Smooth muscle cell of the brain vasculature (primary cell): Measurements from ENCODE around the gene THBS3.
"Not testable (repeated sequence)": the region's sequence is repeated elsewhere in the genome, so short reads cannot be mapped to it uniquely, and the experiment has no call there.

Experiments used
- DNase-seq: peaks from one replicate; pipeline ENCODE4 v3.0.0-alpha.2; 2012; ENCODE audit warnings: low read depth, low spot score

THBS3 gene

GRCh38 chr1:155174324-155175280, 33.1 kb downstream of the THBS3 start:
- no peak for DNase-seq

DNA sequence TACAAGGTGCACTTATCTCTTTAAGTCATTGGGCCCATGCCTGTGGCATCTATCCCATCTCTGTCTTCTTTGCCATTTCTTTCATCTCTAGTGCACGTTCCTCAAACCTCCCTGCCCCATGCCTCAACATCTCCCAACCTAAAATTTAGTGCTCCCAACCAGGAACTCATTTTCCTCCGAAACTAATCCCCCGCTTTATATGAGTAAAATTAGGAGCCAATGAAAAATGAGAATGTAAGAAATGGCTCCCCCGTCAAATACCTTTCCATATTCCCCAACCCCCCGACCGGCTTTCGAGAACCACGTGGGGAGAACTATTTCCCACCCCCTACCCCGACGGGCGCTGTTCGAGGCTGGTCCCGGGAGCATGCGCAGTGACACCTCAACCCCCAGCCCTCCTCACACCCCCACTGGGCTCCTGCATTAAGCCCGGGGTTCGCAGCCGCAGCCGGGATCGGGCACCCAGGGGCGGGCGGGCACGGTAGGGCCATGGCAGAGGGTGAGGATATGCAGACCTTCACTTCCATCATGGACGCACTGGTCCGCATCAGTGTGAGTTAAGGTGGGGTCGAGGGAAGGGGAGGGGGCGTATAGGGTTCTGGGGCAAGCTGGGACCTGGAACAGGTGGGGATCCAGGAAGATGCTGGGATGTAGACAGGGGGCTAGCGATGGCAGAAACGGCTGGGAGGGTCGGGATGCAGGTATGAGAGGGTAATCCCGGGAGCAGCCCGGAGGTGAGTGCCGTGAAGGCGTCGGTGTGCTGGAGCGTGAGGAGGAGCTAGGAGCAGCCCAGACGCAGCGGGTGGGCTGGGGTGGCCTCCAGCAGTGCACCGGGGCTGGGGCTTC, 34.0 kb downstream of the THBS3 start, which contains the start of gene TRIM46:
TRIM46 (plus strand) TSS at position 372 of the 846 bp plus-strand sequence; CDS start at position 490, 118 bp downstream.
- no peak for DNase-seq

GRCh38 chr1:155172732-155173477, 34.8 kb downstream of the THBS3 start, which contains the start of gene KRTCAP2:
KRTCAP2 (minus strand) TSS chr1:155173304; CDS start chr1:155173224, 80 bp downstream.
- DNase-seq = peak; percentile 85

GRCh38 chr1:155171836-155172731, 35.6 kb downstream of the THBS3 start:
- no peak for DNase-seq

GRCh38 chr1:155170806-155171205, 36.9 kb downstream of the THBS3 start:
- no peak for DNase-seq

DNA sequence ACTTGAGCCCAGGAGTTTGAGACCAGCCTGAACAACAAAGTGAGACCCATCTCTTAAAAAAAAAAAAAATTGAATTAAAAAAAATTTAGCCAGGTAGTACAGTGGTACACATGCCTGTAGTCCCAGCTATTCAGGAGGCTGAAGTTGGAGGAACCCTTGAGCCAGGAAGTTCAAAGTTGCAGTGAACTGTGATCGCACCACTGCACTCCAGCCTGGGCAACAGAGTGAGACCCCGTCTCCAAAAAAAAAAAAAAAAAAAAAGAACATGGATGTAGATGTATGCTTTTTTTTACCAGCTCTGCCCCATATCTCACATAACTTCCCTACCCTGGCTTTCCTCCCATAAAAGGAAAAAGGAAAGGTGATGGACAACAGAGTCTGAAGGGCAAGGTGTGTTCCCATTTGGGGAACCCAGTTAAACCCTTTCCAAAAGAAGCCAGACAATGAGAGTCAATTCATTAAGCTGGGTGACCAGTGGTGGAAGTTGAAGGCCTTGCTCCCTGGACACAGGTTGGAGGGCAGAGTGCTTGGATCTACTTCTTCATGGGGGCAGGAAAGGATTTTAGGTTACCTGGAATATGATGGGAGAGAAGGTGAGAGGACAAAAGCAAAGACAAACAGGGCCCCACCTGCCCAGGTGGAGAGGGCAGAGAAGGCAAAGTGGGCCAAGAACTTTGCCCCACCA, 37.5 kb downstream of the THBS3 start:
- no peak for DNase-seq

DNA sequence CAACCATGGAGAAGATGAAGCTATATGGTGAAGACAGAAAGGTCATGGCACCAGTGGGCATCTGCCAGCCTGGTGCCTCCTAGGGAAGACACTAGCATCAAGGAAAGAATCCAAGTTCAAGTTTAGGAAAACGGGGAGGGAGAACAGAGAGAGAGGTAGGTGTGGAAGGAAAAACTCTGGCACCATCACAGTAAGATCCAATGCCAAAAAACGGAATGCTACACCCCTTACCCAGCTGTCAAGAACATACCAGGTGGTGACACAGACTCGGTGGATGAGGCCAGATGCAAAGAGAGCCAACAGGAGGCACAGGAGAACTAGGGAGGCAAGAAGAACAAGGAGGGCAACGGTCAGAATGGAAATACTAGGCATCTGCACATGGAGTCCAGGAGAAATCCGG, 38.2 kb downstream of the THBS3 start:
- DNase-seq = no peak

GRCh38 chr1:155168456-155169210, 39.1 kb downstream of the THBS3 start:
- DNase-seq = no peak

DNA sequence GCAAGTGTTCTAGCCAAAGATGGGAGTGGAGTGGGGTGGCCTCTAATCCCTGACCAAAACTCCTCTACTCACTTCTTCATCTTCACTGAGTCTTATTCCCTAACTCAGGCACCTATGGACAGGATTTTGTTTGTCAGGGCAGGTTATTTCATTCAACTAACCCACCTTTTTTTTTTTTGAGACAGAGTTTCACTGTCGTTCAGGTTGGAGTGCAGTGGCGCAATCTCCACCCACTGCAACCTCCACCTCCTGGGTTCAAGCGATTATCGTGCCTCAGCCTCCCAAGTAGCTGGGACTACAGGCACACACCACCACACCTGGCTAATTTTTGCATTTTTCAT, 39.6 kb downstream of the THBS3 start:
- DNase-seq = not testable (repeated sequence)

GRCh38 chr1:155167166-155168104, 40.3 kb downstream of the THBS3 start:
- peak; percentile 59 for DNase-seq

- DNase-seq = no peak
Measured at GRCh38 chr1:155166471-155167165, 41.1 kb downstream of the THBS3 start.

GRCh38 chr1:155166051-155166470, 41.6 kb downstream of the THBS3 start:
- no peak for DNase-seq

- not testable (repeated sequence) for DNase-seq
Measured at GRCh38 chr1:155164625-155165024, 43.1 kb downstream of the THBS3 start.

DNA sequence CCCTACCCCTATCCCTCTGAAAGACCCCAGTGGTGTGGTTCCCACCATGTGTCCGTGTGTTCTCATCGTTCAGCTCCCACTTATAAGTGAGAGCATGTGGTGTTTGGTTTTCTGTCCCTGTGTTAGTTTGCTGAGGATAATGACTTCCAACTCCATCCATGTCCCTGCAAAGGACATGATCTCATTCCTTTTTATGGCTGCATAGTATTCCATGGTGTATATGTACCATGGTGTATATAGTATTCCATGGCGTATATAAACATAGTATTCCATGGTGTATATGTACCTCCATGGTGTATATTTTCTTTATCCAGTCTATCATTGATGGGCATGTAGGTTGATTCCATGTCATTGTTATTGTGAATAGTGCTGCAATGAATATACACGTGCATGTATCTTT, 43.9 kb downstream of the THBS3 start:
- DNase-seq = not testable (repeated sequence)

- not testable (repeated sequence) for DNase-seq
Measured at GRCh38 chr1:155162631-155163030, 45.1 kb downstream of the THBS3 start.

DNA sequence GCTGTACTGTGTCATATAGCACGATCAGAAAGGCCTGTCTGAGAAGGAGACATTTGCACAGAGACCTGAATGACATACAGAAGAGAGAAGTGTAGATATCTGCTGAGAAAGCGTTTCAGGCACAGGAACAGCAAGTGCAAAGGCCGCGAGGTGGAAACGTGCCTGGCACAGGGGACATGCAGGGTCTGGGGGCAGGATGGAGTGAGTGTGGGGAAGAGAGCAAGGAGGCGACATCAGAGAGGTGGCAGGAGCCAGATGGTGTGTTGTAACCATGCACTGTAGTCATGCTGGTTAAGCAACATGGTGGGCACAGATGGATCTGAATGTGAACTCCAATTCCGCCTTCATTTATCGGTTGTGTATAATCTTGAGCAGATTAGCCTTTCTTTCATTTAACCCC, 47.6 kb downstream of the THBS3 start:
- no peak for DNase-seq

DNA sequence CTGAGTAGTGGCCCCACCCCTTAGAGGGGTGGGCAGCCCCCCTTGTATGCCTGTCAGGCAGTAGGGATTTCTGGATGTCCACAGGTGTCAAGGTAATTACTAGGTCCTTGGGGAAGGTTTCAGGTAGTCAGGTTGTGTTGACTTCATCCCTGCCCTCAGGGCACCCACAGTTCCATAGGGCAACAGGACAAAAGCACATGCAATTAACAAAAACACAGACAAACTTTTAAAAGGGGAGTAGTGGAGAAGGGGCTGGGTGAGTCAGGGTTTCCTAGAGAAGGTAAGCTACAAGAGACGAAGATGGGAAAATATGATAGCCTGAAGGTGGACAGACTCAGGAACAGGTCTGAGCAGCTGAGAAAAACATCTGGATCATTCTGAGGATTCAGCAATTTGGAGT, 48.7 kb downstream of the THBS3 start:
- no peak for DNase-seq
